ENCODE results near the gene PRPF38B.

Gene PRPF38B

DNA sequence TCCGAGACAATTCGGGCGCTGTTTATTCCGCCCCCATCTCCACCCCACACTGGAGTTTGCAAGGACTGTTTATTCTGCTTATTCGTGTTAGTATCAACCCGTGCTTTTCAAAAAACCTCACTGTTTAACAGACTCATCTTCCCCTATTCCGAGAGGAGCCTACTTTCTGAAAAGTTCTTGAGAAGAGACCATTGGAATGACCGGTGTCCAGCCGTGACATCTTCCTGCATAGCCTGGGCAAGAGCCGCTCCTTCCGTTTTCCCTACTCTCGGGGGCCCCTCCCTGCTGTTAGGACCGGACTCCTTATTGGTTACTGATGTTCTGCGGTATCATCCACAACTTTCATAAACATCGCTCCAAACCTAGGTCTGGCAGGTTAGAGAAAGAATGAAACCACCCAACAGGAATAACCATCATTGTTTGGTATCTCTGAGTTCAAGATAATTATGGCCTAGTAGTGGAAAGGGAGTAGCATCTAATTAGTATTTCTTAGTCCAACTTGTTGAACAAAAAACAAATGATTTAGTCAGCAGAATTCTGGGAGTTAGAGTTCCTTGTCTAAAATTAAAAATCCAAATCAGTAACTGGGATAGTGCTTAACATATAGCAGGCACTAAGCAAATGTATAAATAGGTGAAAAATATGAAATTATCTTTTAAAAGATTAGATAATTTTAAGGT is 55.2 kb downstream of the PRPF38B start:
- peak; percentile 35 for DNase-seq (ENCODE audit: low spot score)
- in situ Hi-C loops (cut with MboI; ENCODE audit: low sequenced_read_pairs, unreplicated experiment), result no loop called here
- TF ChIP-seq, protein P1, sequence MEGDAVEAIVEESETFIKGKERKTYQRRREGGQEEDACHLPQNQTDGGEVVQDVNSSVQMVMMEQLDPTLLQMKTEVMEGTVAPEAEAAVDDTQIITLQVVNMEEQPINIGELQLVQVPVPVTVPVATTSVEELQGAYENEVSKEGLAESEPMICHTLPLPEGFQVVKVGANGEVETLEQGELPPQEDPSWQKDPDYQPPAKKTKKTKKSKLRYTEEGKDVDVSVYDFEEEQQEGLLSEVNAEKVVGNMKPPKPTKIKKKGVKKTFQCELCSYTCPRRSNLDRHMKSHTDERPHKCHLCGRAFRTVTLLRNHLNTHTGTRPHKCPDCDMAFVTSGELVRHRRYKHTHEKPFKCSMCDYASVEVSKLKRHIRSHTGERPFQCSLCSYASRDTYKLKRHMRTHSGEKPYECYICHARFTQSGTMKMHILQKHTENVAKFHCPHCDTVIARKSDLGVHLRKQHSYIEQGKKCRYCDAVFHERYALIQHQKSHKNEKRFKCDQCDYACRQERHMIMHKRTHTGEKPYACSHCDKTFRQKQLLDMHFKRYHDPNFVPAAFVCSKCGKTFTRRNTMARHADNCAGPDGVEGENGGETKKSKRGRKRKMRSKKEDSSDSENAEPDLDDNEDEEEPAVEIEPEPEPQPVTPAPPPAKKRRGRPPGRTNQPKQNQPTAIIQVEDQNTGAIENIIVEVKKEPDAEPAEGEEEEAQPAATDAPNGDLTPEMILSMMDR (IDR thresholded peaks at IDR 0.05; ENCODE audit: borderline replicate concordance, control extremely low read depth, extremely low read depth, insufficient read depth, missing control alignments), result no peak

DNA sequence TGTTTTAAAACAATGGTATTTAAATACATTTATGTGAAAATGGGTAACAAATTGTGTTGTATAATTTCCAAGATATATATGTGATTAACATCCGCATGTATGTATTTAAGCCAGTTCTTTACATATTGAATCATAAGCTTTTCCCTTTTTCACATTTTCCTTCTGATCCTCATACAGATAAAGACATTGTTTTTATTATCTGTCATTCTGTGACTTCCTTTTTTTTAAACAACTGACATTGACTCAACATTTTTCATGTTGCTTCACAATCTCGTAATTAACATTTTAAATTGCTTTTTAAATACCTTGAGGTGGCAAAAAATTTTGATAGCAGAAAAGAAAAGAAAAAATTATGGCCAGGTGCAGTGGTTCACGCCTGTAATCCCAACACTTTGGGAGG is 55.8 kb downstream of the PRPF38B start:
- DNase-seq (ENCODE audit: low spot score), result no peak
- TF ChIP-seq, protein P1 (IDR thresholded peaks at IDR 0.05; ENCODE audit: borderline replicate concordance, control extremely low read depth, extremely low read depth, insufficient read depth, missing control alignments), result no peak
- in situ Hi-C loops (cut with MboI; ENCODE audit: low sequenced_read_pairs, unreplicated experiment), result no loop called here

DNA sequence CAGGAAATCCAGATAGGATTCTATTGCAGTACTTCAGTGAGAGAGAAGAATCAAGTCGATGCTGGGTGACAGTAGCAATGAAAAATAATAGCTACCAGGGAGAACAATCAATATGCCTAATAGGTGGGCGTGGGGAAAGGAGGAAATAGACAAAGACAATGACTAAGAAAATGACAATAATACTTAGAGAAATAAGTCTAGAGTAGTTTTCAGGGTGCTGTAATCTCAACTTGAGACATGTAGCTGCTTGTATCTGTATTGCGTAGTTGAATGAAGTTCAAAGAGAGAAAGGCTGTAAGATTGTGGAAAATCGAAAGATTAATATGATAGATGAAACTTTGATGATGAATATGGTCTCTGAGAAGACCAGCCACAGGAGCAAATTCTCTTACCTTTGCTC is 57.0 kb downstream of the PRPF38B start:
- in situ Hi-C loops (cut with MboI; ENCODE audit: low sequenced_read_pairs, unreplicated experiment), result no loop called here
- no peak for DNase-seq (ENCODE audit: low spot score)
- TF ChIP-seq, protein P1 (IDR thresholded peaks at IDR 0.05; ENCODE audit: borderline replicate concordance, control extremely low read depth, extremely low read depth, insufficient read depth, missing control alignments), result no peak

DNA sequence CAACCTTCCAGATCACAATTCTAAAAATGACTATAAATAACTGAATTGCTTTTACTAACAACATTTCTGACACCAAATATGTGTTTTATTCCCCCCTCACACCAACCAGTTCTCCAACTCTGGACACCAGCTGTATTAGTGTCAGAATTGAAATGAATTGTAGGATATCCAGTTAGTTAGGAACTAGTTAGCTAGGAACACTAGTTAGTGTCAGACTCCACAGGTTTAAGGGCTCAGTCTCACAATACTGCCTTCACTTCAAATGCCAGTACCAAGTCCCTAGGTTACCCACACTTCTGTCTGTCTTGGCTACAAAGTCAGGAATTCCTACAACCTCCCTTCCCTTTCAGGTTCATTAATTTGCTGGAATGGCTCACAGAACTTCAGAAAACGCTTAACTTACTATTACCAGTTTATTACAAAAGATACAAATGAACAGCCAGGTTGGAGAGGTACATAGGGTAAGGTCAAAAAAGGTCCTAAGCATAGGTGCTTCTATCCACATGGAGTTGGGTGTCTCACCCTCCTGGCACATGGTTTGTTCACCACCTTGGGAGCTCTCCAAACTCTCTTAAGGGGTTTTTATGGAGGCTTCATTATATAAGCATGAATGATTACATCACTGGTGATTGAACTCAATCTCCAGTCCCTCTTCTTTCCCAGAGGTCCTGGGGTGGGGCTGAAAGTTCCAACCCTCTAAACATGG is 58.5 kb downstream of the PRPF38B start:
- TF ChIP-seq, protein P1 (IDR thresholded peaks at IDR 0.05; ENCODE audit: borderline replicate concordance, control extremely low read depth, extremely low read depth, insufficient read depth, missing control alignments), result no peak
- in situ Hi-C loops (cut with MboI; ENCODE audit: low sequenced_read_pairs, unreplicated experiment), result no loop called here
- DNase-seq (ENCODE audit: low spot score), result no peak

All from GM13976 (cell line).